ENCODE results near the gene VSX1.
A peak's percentile ranks its signal among the peaks of the same experiment; 100 is the strongest.

VSX1 gene

GRCh38 chr20:25087186-25087929 is 5.4 kb upstream of the VSX1 start:
- no peak for DNase-seq

DNA sequence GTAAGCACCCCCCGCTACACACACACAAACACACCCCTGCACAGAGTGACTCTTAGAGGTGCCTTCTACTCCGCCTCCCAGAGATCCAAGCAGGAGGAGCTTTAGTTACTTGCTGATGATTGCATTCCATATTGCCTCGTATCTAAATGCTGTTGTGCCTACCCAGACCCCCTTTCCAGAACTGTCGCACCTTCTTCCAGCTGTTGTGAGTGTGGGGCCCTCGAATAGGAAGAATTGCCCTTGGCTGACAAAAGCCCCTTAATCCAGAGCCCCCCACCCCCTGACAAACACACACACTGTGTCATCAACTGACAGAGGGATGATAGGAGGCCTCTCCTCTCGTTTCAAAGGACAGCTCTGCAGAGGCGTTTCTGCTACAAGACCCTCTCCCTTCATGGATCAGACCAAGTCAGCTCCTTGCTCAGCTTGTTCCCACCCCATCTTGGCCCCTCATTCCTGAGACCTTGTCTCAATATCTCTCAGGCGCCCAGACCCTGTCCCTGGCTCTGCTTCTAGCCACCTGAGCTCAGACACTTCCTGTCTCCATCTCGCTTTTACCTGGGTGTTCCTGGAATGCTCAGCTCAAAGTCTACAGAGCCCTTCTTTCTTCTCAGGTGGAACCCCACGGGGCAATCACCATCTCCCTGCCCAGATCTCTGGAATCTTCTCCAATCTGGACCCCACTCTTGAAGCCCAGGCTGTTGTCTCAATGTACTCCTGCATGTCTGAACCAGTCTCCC is 4.0 kb upstream of the VSX1 start:
- no peak for DNase-seq

GRCh38 chr20:25084626-25085187 is 2.8 kb upstream of the VSX1 start:
- DNase-seq = no peak

DNA sequence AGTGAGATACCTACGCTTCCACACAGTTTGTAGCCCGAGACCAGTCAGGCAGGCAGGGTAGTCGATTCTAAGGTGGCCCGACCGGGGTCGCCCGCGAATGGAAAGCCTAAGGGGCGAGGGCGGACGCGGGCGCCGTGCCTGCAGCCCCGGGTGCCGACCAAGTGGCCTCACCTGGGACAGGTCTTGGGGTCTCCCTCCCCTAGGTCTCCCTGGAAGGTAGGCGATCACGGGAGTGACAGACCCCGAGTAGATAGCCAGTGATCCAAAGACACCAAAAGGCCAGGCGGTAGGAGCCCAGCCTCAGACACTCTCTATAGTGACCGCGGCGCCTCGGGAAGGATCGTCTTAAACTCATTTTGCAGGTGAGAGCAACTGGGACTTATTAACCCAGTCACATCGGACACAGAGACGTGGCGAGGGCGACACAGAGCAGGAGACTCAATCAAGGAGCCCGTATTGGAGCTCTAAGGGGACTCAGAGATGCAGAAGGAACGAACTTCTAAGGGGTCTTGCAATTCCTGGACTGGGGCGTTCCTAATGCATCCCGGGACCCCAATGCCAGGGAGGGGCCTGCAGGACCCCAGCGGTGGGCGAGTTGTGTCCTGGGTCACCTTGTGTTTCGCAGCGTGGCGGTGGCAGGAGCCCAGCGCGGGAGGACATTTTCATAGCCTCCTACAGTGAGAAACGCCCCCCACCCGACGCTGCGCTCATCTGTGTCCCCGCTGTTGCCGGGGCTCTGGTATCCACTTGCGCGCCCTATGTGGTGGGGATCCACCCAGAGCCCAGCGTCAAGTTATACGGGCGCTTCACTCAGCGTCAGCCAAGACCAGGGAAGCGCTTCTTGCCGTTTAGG is 2.1 kb upstream of the VSX1 start:
- peak in 1 of 56 donors; percentile 15 for DNase-seq

DNA sequence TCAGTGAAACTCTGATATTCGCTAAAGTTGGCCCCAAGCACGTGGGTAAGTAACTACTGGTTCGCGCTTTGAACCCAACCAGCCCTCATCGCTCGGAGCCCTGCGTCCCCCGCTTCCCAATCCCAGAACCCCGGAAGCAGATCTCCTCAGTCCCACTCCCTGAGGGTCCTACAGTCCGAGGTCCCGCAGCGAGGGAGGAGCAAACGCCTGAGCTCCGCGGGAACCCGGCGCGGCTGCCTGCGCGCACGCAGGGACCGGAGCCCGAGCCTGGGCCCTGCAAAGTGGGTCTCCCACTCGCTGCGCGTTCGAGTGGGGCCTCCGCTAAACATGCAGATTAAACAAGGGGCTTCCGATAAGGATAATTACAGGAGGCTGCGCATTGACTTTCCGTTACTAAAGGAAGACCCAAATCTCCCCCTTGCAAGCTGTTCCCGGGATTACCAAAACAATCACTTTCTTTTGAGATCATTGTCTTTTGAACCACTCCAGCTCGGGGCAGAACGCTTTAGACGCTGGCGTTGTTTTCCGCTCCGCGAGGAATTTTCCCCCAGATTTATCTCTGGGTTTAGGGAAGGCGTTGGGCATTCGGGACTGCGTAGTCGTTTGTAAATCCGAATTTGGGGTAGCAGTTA is 1.3 kb upstream of the VSX1 start:
- no peak for DNase-seq

GRCh38 chr20:25082498-25082873 is 545 bp upstream of the VSX1 start:
- no peak for DNase-seq

DNA sequence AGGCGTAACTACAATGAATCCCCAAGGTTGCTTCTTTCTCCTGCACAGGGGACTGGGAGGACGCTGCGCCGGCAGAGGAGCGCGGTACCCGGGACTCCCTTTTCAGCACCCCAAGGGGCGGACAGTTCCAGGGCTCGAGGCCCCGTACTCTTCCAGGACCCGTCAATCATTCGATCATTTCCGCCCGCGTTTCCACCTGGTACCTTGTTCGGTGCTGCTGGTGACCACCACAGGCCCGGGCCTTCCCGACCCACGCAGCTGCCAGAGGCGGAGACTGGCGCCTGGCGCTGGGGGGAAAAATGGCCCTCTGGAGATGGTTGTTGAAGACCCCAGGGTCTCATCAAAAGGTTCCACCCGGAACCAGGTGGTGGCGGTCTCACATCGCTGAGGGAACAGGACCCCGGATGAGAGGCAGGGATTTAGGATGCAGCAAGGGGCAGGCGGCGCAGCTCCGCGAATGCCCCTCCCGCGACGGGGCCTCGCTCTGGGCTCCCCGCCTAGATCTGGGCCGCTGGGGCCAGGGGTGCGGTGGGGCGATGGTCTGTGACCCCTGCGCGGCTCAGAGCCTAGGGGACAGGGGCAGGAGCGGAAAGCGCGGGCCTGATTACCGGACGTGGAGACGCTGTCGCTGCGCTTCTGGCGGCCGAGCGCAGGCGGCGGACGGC is 744 bp downstream of the VSX1 start:
- DNase-seq = no peak

GRCh38 chr20:25079171-25079570 is 2.8 kb downstream of the VSX1 start:
- no peak for DNase-seq

GRCh38 chr20:25078662-25079061 is 3.3 kb downstream of the VSX1 start:
- no peak for DNase-seq

DNA sequence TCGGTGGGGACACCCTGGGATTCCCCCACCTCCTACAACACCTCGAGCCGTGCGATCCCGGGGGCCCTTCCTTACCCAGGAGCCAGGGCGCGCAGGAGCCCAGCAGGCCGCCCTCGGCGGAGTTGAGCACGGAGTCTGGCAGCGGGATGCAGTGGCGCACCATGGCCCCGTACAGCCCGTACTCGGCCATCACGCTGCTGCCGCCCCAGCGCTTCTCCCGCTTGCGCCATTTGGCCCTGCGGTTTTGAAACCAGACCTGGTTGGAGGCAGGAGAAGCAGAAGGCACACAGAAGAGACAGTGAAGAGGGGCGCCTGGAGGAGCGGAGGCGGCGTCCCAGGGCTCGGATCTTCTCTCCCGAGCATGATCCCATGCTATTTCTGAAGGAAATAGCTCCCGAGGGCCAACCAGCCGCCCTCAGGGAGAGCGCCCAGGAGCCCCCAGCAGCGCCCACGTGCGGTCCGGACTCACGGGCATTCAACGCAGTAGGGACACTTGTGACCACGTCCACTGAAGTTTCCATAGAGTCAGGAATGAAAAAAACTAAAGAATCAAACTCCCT is 4.3 kb downstream of the VSX1 start:
- DNase-seq = peak in 15 of 56 donors; percentile 17 to 65 (median 53)

GRCh38 chr20:25076731-25077609 is 5.0 kb downstream of the VSX1 start:
- DNase-seq = peak in 4 of 56 donors; percentile 20 to 54 (median 30)

GRCh38 chr20:25076201-25076600 is 5.7 kb downstream of the VSX1 start:
- no peak for DNase-seq

DNA sequence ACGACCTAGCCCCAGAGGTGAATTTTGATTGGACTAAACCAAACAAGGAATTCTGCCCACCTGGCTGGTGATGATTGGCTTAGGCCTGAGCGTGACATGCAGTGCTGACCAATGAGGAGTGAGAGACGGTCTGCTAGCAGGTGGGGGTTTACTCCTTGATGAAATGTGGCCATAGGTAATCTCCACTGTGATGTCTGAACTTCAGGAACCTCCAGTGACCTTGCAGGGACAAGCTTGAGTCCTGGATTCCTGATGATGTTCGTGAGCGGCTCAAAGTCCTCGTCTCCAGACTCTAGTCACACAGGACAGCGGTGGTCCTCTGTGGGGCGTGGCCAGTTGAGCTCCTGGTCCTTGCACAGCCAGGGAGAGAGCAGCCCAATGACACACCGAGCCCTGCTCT is 8.4 kb downstream of the VSX1 start:
- no peak for DNase-seq

GRCh38 chr20:25072226-25072811 is 9.6 kb downstream of the VSX1 start:
- DNase-seq = no peak

DNA sequence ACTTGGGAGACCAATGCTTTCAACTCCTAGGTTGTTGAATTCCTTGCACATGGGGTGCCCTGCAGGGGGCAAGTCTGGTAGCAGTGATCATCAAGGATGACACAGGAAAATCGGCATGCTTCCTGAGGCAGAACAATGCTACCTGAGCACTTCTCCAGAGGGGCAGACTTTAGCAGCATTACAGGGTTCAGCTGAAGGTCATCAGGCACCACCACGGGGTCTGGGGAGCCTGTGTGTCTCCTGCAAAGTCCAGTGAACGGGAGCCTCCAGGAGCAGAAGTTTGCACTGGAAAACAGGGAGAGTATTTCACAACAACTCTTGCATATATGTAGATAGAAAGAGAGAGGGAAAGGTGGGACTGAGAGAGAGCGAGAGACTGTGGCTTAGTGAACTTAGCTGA is 10.2 kb downstream of the VSX1 start:
- no peak for DNase-seq

GRCh38 chr20:25070821-25071473 is 11.0 kb downstream of the VSX1 start:
- no peak for DNase-seq

GRCh38 chr20:25067102-25067987 is 14.6 kb downstream of the VSX1 start:
- DNase-seq = no peak

Data from amygdala (tissue), 56 donors.